CD4-positive, alpha-beta T cell treated with Interleukin-2 at 100 ng/mL for 4 hours (primary cell): ENCODE data around the gene NR6A1.
"Not testable (repeated sequence)": the region's sequence is repeated elsewhere in the genome, so short reads cannot be mapped to it uniquely, and the experiment has no call there.

Source experiments
- DNase-seq: peaks from one replicate; pipeline ENCODE4 v3.0.0-alpha.2; 2020; ENCODE audit warnings: low spot score

Gene NR6A1

DNA sequence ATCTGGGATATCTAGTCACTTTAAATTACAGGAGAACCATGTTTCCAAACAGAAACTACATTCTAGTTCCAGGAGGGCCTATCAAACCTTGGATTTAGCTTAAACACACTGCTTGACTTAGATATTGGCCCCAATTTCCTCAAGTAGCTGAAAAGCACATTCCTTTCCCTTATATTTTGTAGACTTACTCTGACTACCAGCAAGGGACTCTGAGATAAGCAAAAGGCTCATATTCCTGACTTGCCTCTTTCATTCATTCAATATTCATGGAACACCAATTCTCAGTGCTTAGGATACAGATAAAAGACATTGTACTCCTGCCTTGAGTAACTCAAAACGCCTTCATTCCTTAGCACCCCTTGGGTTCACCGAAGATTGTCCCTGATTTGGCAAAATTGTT, 11.8 kb downstream of the NR6A1 start:
- DNase-seq: no peak

DNA sequence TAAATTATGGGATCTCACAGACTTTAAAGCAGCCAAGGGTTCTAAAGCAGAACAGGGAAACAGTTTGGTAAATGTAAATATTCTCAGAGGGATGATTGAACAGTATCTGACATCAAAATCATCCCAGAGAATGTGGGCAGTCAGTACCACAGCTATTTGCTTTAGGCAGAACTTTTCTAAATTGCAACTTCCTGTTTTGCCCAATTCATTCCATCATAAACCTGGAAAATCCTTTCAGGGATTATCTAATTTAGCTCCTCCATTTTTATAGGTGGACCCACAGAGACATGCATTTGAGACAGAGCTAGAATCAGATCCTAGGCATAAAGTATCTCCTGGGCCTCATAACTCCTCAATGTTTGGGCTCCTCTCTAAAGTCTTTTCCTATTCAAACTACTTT, 12.4 kb downstream of the NR6A1 start:
- DNase-seq: no peak

DNA sequence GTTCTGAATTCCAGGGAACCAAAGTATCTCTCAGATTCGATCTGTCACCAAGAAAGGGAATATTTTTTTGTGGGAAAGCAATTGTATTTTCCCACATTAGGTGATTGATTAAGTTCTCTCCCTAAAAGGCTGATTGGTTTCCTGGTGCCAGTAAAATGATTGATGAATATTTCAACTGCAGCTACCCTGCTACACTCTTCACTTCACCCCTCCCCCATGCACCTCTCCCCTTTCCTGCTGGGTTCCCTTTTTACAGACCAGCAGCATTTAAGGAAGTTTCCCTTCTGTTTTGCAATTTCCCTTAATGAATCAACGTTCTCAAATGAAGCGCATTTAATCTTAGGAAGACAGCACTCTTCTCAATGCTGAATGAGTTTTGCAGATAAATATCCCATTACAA, 13.1 kb downstream of the NR6A1 start:
- DNase-seq: no peak

DNA sequence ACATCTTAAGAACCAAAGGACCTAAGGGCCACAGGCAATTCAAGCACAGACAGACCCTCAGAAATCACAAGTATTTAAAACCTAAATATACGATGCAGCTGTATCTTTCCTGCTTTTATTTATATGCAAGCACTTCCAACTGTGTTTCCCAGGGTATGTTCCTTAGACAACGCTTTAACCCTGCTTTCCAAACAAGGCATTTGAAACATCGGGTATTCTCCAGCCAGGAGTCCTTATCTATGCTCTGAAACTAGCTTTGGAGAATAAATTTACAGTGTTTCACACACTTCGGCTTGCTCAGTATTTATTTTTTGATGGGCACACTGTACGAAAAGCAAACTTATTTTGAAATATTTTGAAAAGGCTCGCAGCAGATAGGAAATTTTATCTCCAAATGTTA, 13.5 kb downstream of the NR6A1 start:
- no peak for DNase-seq

DNA sequence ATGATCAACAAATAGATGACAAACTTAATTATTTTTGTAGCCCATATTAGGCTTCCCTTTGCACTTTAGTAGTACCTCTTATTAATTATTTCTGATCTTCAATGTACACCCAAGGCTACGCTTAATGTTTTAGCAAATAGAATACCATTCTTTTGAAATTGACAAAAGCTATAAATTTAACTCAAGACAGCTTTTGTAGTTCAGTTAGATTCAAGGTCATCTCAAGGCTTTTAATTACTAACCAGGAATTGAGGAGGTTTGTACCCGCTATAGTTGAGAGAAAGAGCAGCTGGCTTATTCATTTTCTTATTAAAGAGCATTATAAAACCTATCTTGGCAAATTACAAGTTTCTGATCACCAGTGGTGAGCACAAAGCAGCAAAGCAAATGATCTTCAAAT, 15.1 kb downstream of the NR6A1 start:
- DNase-seq: no peak

DNA sequence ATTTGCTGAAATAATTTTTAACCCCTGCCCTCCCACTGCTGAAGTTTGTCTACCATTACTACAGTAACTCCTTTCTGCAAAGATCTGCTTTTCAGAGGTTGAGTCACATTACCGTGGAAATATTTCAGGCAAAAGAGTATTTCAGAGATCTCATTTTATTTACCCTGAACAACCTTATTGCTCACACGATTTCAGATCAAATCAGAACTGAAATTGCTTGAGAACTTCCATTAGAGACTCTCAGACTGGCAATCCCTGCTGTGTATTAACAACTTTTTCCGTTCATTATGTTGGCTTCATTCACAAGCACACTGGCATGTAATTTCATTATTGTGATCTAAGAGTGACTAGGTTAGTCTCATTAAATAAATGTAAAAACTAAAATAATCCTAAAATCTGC, 16.1 kb downstream of the NR6A1 start:
- no peak for DNase-seq

DNA sequence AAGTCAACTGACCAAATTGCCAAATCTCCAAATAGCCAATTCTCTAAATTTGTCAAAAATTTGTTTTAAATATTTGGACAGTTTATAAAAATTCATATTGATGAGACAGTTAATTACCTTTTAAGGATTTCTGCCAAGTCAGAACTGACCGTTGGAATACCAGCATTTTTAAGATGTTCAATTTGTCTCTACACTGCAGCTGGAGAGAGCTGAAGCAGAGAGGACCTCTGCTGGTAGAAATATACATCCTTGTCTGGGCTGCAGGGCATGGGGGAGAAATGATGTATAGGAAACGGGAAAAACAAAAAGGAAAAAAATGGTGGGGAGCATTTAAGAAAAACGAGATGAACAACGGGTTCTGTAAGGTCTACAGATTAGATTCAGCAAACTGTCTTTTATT, 16.8 kb downstream of the NR6A1 start:
- DNase-seq: no peak

DNA sequence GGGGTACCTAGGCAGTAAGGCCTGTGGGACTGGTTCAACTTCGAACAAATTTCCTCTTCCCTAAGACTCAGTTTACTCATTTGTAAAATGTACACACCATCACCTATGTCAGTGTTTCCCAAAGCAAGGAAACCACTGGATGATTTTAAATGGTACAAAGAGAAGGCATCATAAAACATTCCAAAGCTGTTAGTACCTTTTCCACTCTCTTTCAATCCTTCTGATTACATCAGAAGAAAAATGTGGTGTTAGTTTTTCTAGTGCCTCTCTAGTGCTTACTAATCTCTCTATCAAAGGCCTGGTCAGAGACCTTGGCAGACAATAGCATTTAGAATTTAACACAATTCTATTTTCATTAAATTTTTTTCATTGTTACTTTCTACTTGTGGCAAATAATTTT, 18.1 kb downstream of the NR6A1 start:
- no peak for DNase-seq

DNA sequence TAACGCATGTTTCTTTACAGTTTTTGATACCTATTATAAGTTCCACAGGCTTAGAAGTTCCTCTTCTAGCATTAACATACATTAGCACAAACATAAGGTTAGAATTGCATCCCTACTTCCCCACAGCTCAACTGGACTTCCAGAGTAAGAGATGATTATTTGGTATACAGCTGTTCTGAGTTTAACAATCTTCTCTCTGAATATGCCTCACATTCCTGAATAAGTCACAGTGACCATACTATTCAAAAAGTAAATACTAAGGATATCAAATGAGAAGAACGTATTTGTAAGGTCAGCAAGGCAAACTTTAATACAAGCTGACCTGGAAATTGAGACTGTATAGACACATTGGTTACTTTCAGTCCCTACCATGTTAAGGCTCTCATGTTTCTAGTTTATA, 21.3 kb downstream of the NR6A1 start:
- DNase-seq: no peak

DNA sequence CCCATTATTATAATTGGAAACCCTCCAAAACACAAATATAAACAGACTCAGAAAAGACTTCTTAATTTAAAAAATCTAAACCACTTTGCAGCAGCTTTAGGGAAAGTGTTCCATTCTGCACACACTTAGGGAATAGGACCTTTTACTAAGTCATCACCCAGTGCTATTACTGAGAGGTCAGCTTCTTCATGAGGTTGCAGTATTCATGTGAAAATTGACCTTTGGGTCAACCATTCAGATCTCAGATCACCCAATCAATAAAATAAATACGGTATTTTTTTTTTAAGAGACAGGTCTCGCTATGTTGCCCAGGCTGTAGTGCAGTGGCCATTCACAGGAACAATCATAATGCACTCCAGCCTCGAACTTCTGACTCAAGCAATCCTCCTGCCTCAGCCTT, 21.8 kb downstream of the NR6A1 start:
- no peak for DNase-seq

DNA sequence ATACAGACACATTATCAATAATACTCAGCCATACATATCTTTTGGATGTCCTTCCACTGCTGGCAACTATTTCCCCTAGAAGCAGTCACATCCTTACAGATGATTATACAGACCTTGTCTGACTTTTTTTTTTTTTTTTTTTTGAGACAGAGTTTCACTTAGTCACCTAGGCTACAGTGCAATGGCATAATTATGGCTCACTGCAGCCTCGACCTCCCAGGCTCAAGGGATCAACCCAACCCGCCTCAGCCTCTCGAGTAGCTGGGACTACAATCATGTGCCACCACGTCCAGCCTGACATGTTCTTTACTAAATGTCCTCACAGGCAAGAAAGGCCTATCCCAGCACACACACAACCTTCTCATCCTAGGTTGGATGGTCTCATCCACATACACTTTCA, 24.0 kb downstream of the NR6A1 start:
- DNase-seq: no peak

DNA sequence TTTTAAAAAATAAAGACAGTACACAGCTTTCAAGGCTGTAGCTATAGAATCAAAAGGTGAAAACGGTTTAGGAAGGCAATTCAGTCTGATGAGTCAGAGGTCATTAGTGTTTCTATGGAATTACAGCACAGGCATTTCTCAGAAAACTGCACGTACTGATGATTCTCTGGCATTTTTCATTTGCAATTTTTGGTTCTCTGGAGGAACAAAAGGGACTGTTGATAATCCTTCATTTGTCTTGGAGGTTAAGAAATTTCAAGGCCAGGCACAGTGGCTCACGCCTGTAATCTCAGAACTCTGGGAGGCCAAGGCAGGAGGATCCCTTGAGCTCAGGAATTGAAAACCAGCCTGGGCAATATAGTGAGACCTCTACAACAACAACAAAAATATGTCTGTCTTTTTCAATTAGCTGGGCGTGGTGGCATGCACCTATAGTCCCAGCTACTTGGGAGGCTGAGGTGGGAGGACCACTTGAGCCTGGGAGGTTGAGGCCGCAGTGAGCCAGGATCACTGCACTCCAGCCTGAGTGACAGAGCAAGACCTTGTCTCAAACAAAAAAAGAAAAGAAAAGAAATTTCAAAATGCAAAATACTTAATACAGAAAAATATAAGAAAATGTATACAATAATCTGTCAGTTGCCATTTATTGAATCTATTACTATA, 27.3 kb downstream of the NR6A1 start:
- DNase-seq: no peak

DNA sequence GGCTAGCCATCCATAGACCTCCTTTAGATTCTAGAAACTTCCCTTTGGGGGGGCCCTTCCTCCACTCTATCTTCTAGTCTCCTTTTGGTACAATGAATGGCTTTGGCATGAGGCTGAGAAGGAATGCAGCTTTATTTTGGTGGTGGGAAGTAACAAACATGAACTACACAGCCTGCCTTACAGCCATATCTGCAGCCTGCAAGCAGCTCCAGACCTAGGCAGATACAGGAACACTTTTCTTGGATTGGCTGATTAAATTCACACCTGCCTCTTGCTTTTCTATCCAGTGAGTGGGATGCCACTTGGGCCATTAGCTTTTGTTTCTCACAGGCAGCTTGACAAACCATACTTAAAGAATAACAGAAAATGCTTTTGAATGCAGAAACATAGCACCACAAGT, 28.2 kb downstream of the NR6A1 start:
- no peak for DNase-seq

DNA sequence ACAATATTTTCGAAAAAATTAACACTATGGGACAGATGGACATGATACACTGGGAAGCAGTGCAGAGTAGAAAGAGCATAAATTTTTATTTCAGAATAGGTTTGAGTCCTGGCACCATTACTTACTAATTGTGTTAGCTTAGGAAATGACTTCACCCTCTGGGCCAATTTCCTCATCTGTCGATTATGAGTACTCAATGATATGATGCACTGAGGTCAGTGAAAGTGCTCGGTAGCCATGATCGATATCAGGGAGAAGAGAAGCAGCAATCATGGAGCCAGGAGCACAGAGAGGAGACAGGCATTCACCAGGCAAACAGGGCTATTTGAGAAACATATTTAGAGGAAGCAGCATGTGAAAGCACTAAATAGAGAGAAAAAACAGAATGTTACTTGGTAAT, 29.4 kb downstream of the NR6A1 start:
- DNase-seq: no peak

DNA sequence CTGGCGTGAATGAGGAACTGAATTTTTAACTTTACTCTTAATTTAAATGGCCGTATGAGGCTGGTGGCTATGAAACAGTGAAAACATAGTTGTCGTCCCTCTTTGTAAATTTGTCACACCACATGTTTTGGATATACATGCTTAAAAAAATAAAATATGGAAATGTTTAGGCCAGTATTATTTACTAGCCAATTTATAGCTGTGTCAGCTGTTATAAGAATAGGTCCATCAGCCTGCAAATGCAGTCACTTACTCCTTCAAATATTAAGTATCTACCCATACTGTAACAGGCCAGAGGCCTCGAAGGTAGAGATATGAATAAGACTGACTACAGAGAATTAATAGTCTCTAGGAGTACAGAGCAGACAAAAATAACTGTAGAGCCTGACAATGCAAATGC, 30.0 kb downstream of the NR6A1 start:
- DNase-seq: no peak

DNA sequence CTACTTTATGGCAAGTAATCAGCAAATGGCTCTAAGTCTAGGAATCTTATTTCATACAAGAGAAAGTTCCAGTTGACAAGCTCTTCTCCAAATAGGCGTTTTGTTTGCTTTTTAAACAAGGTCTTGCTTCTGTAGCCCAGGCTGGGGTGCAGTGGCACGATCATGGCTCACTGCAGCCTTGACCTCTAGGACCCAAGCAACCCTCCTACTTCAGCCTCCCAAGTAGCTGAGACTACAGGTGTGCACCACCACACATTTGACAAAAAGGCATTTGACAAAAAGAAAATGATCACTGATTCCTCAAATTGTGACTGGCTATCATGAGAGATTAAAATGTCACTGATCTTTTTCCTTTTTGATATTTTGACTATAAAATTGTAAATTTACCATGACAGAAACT, 31.8 kb downstream of the NR6A1 start:
- DNase-seq: no peak

DNA sequence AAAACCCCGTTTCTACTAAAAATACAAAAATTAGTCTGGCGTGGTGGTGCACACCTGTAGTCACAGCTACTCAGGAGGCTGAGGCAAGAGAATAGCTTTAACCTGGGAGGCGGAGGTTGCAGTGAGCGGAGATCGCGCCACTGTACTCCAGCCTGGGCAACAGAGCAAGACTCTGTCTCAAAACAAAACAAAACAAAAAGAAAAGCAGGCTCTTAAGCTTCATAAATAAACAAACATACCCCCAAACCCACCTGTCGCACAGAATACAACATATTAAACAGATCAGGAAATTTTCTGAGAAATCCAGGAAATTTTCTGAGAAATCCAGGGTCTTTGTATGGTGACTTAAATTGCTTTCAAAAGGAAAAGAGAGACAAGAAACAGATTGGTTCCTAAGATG, 33.0 kb downstream of the NR6A1 start:
- DNase-seq: not testable (repeated sequence)

DNA sequence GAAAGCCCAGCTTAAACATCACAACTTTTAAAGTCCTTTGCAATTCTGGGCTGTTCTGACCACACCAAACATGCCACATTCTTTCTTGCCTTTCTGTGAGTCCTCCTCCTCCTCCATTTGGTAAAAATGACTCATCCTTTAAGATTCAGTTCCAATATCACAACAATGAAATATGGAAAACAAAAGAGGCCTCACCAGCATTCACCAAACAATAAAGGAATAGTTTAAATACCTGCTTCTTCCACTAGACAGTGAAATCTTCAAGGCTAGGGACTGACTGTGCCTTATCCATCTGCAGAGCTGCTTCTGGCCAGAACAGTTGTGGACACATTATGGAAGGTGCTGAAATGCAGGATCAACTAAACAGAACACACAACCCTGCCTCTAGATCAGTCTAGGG, 36.0 kb downstream of the NR6A1 start:
- DNase-seq: no peak

DNA sequence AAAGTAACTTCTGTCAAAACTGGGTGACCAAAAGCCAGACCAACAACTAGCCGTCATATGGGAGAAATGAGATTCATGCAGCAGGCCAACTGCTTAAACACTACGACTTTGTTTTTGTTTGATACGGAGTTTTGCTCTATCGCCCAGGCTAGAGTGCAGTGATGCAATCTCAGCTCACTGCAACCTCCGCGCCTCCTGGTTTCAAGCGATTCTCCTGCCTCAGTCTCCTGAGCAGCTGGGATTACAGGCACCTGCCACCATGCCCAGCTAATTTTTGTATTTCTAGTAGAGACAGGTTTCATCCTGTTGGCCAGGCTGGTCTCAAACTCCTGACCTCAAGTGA, 36.4 kb downstream of the NR6A1 start:
- not testable (repeated sequence) for DNase-seq

DNA sequence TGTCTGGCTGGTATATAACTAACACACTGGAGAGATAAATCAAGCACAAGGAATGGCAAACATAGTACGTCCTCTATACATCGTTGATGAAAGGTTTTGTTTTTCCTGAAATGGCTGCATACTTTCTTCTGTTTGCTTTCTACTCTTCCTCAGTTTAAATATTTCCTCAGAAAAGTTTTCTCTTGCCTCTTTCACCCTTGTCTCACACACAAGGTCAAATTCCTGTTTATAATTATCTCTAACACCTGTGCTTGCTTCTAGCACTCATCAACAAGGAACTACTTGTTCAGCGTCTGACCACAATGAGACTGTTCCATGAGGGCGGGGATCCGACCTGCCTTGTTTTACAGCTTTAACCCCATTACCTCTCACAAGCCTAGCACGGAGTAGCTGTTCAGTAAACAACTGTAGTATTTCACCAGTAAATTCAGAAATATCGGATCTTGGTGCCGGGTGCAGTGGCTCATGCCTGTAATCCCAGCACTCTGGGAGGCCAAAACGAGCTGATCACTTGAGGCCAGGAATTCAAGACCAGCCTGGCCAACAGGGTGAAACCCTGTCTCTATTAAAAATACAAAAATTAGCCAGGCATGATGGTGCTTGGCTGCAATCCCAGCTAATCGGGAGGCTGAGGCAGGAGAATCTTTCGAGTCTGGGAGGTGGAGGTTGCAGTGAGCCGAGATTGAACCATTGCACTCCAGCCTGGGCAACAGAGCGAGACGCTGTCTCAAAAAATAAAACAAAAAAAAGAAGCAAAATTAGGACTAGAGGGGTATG, 37.0 kb downstream of the NR6A1 start:
- no peak for DNase-seq

DNA sequence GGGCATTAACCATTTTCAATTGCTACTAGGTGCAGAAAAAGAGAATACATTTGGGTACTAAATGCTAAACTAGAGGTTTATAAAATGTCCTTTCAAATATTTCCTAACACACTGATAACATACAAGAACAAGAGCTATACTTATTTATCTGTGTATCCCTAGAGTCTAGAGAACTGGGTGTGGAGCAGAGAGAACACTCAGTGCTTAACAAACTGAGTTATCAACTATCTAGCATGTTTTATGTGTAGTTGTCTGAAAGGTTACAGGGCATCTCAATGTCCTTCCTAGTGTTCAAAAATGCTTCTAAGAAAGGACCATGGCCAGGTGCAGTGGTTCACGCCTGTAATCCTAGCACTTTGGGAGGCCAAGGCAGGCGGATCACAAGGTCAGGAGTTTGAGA, 40.3 kb downstream of the NR6A1 start:
- no peak for DNase-seq

DNA sequence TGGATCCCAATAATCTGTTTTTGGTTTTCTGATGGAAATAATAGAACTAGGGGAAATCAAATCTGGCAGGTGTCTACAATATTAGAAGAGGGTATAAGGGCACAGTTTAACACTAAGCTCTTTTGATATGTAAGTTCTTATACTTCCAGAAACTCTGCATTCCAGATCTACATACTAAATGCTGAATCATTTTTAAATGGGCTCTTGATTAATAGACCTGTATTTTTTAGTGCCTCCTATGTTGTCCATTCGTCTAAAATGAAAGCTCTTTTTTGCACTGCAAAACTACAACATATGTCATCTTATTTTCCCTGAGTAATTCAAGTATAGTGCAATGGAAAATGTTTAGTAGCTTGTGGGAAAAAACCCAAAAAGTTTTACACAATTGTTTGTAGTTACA, 44.2 kb downstream of the NR6A1 start:
- DNase-seq: no peak

DNA sequence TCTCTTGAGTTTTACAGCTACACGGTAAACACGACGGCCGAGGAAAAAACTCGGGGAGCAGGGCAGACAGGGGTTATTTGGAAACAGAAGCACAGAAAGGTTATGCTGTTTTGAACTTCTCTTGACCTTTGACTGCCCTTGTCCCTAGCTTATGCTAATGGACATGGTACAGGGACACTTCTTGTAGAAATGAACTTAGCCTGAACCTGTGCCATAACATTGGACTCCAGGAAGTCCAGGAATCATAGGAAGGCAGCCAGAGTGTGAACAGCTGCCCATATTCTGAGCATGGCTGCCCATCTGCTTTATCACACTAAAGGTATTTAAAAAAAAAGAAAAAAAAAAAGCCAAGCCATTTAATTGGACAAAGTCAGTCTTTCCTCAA, 46.1 kb downstream of the NR6A1 start:
- no peak for DNase-seq

DNA sequence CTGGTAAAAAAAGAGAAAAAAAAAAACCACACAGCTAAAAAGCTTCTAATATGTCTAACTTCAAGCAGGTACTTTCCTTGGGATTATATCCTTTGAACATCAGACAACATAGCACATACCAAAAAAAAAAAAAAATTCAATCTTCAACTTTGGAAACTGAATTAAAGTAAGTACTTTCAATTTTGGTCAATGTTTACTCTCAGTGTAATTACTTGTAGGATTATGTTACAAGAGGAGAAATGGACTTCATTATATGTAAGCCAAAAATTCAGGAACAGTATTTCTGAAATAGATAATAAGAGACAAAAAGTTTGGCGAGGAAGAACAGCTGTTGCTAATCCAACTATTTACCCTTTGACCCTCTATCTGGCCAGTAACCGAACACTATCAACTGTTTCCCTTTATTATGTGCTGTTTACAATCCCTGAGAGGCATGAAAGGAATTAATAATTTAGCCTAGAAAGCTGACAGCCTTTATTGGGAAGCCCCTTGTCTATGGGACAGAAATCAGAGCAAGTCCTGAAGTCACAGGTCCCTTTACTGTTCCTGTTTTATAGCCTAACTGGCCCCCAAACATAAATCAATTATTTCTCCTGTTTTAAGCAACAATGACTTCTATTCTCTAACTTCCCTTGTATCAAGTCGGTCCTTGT, 46.6 kb downstream of the NR6A1 start:
- no peak for DNase-seq
